H9 (cell line): ENCODE measurements around the gene SREBF1. TPM values are rescaled to one million over a fixed set of nuclear protein-coding genes. Genes with fewer than 3 reads are reported as not detected.

Experiments
- DNase-seq: peaks from one replicate; pipeline ENCODE4 v3.0.0-alpha.2; 2017
- H2AFZ ChIP-seq: one replicate; pipeline ENCODE4 v1.6.1; 2013; ENCODE audit warnings: mild to moderate bottlenecking, low read length, control low read depth, moderate library complexity
- H2AK5ac ChIP-seq: 2 replicates; pipeline ENCODE4 v1.6.1; 2013; ENCODE audit warnings: low read length, control low read depth, mixed read lengths; ENCODE audit not compliant: insufficient read length
- H2BK120ac ChIP-seq: one replicate; pipeline ENCODE4 v1.6.1; 2013; ENCODE audit warnings: low read depth, mild to moderate bottlenecking, low read length, control low read depth, inconsistent platforms; ENCODE audit not compliant: poor library complexity, severe bottlenecking
- H2BK12ac ChIP-seq: 2 replicates; pipeline ENCODE4 v1.6.1; 2013; ENCODE audit warnings: low read length, control low read depth, mixed read lengths, low read depth; ENCODE audit not compliant: insufficient read length
- H2BK15ac ChIP-seq: 2 replicates; pipeline ENCODE4 v1.6.1; 2013; ENCODE audit warnings: low read depth, low read length, control low read depth
- H2BK20ac ChIP-seq: one replicate; pipeline ENCODE4 v1.6.1; 2013; ENCODE audit warnings: low read depth, mild to moderate bottlenecking, low read length, control low read depth, inconsistent platforms; ENCODE audit not compliant: poor library complexity, severe bottlenecking
- H2BK5ac ChIP-seq: 2 replicates; pipeline ENCODE4 v1.6.1; 2013; ENCODE audit warnings: low read length, control low read depth, mixed read lengths; ENCODE audit not compliant: insufficient read length
- H3K14ac ChIP-seq: 2 replicates; pipeline ENCODE4 v1.6.1; 2013; ENCODE audit warnings: low read length, control low read depth; ENCODE audit not compliant: insufficient read depth
- H3K18ac ChIP-seq: 2 replicates; pipeline ENCODE4 v1.6.1; 2013; ENCODE audit warnings: low read depth, mild to moderate bottlenecking, mixed read lengths, low read length, control low read depth; ENCODE audit not compliant: insufficient read length
- H3K23ac ChIP-seq: 2 replicates; pipeline ENCODE4 v1.6.1; 2013; ENCODE audit warnings: low read length, control low read depth, mixed read lengths, low read depth; ENCODE audit not compliant: insufficient read length
- H3K23me2 ChIP-seq: 2 replicates; pipeline ENCODE4 v1.6.1; 2013; ENCODE audit warnings: low read depth, mild to moderate bottlenecking, mixed read lengths, low read length, control low read depth; ENCODE audit not compliant: insufficient read length, poor library complexity, severe bottlenecking
- H3K27ac ChIP-seq: 2 replicates; pipeline ENCODE4 v1.5.1; 2013; ENCODE audit warnings: low read length, control low read depth, mixed read lengths, low read depth; ENCODE audit not compliant: insufficient read length
- H3K27me3 ChIP-seq: 2 replicates; pipeline ENCODE4 v1.6.1; 2013; ENCODE audit warnings: low read length, control low read depth, inconsistent platforms; ENCODE audit not compliant: insufficient read depth
- H3K4ac ChIP-seq: 2 replicates; pipeline ENCODE4 v1.6.1; 2013; ENCODE audit warnings: low read depth, mild to moderate bottlenecking, control low read depth, inconsistent platforms, low read length, moderate library complexity
- H3K4me1 ChIP-seq: 2 replicates; pipeline ENCODE4 v1.6.1; 2013; ENCODE audit warnings: low read length, control low read depth, inconsistent platforms; ENCODE audit not compliant: insufficient read depth
- H3K4me2 ChIP-seq: 2 replicates; pipeline ENCODE4 v1.6.1; 2013; ENCODE audit warnings: low read length, control low read depth, mixed read lengths; ENCODE audit not compliant: insufficient read length, insufficient read depth
- H3K56ac ChIP-seq: 2 replicates; pipeline ENCODE4 v1.6.1; 2013; ENCODE audit warnings: low read depth, mild to moderate bottlenecking, mixed read lengths, low read length, control low read depth; ENCODE audit not compliant: insufficient read length
- H3K79me1 ChIP-seq: 2 replicates; pipeline ENCODE4 v1.6.1; 2013; ENCODE audit warnings: low read depth, mild to moderate bottlenecking, moderate library complexity, low read length, control low read depth, inconsistent platforms; ENCODE audit not compliant: insufficient read depth, poor library complexity, severe bottlenecking
- H3K79me2 ChIP-seq: 2 replicates; pipeline ENCODE4 v1.6.1; 2013; ENCODE audit warnings: low read length, control low read depth, inconsistent platforms; ENCODE audit not compliant: insufficient read depth
- H3K9ac ChIP-seq: 2 replicates; pipeline ENCODE4 v1.6.1; 2013; ENCODE audit warnings: low read length, control low read depth, mixed read lengths; ENCODE audit not compliant: insufficient read length; ENCODE audit errors: extremely low read depth
- H3K9me3 ChIP-seq: one replicate; pipeline ENCODE4 v1.6.1; 2013; ENCODE audit warnings: low read depth, low read length, inconsistent platforms; ENCODE audit not compliant: control insufficient read depth
- H3T11ph ChIP-seq: one replicate; pipeline ENCODE4 v1.6.1; 2013; ENCODE audit warnings: mild to moderate bottlenecking, low read length, control low read depth, inconsistent platforms
- H4K20me1 ChIP-seq: one replicate; pipeline ENCODE4 v1.6.1; 2013; ENCODE audit not compliant: control insufficient read depth, insufficient read length, insufficient read depth
- H4K5ac ChIP-seq: 2 replicates; pipeline ENCODE4 v1.6.1; 2013; ENCODE audit warnings: low read depth, mild to moderate bottlenecking, mixed read lengths, low read length, control low read depth; ENCODE audit not compliant: insufficient read length
- H4K8ac ChIP-seq: replicated peaks from 2 replicates; pipeline ENCODE4 v1.6.1; 2013; ENCODE audit warnings: low read length, control low read depth, mixed read lengths, low read depth; ENCODE audit not compliant: insufficient read length
- H4K91ac ChIP-seq: 2 replicates; pipeline ENCODE4 v1.6.1; 2013; ENCODE audit warnings: low read depth, mild to moderate bottlenecking, moderate library complexity, mixed read lengths, low read length, control low read depth; ENCODE audit not compliant: insufficient read length
- H3K27ac Mint-ChIP-seq, 3 experiments: 2 replicates in 2 of 3; 3 replicates in 1 of 3; pipeline ENCODE4 v1.8.0; 2020 to 2021; ENCODE audit warnings: mixed read lengths in 3 of 3, mild to moderate bottlenecking in 1 of 3, moderate library complexity in 1 of 3
- H3K27me3 Mint-ChIP-seq: 2 replicates; pipeline ENCODE4 v1.8.0; 2021; ENCODE audit warnings: low read depth, mild to moderate bottlenecking, moderate library complexity, mixed read lengths
- H3K36me3 Mint-ChIP-seq, 3 experiments: 2 replicates in 2 of 3; 3 replicates in 1 of 3; pipeline ENCODE4 v1.8.0; 2020 to 2021; ENCODE audit warnings: low read depth in 3 of 3, mixed read lengths in 3 of 3; ENCODE audit not compliant: insufficient read depth in 1 of 3
- H3K4me1 Mint-ChIP-seq, 2 experiments: 2 replicates each; pipeline ENCODE4 v1.8.0; 2020; ENCODE audit warnings: mixed read lengths in 2 of 2
- H3K4me3 Mint-ChIP-seq, 2 experiments: 2 replicates in 1 of 2; 3 replicates in 1 of 2; pipeline ENCODE4 v1.8.0; 2020 to 2021; ENCODE audit warnings: mild to moderate bottlenecking in 2 of 2, mixed read lengths in 2 of 2, moderate library complexity in 1 of 2
- H3K9me3 Mint-ChIP-seq, 2 experiments: 2 replicates in 1 of 2; 3 replicates in 1 of 2; pipeline ENCODE4 v1.8.0; 2020; ENCODE audit warnings: mild to moderate bottlenecking in 2 of 2, mixed read lengths in 2 of 2, moderate library complexity in 1 of 2
- CTCF ChIP-seq: fragments of 200-600 bp; sonication (generic); conservative IDR thresholded peaks from 3 replicates; pipeline ENCODE4 v1.8.0; 2021; ENCODE audit warnings: antibody characterized with exemption, mild to moderate bottlenecking
- WGBS: extraction: QIAGEN DNeasy Blood & Tissue Kit; methylation state at CpG from one replicate; pipeline ENCODE4 v1.1.7; 2013; ENCODE audit warnings: missing lambda C conversion rate, low lambda C conversion rate, mixed read lengths; ENCODE audit not compliant: insufficient read length; ENCODE audit errors: extremely low coverage; 5-methylcytosine and 5-hydroxymethylcytosine counted together
- total RNA-seq: library from RNA; stranded (reverse); gene quantifications from 2 replicates; pipeline ENCODE4 v1.2.1, GENCODE V29; 2021

The SREBF1 gene
- total RNA-seq, 1 experiment from 2014 or later: 81.9 TPM

DNA sequence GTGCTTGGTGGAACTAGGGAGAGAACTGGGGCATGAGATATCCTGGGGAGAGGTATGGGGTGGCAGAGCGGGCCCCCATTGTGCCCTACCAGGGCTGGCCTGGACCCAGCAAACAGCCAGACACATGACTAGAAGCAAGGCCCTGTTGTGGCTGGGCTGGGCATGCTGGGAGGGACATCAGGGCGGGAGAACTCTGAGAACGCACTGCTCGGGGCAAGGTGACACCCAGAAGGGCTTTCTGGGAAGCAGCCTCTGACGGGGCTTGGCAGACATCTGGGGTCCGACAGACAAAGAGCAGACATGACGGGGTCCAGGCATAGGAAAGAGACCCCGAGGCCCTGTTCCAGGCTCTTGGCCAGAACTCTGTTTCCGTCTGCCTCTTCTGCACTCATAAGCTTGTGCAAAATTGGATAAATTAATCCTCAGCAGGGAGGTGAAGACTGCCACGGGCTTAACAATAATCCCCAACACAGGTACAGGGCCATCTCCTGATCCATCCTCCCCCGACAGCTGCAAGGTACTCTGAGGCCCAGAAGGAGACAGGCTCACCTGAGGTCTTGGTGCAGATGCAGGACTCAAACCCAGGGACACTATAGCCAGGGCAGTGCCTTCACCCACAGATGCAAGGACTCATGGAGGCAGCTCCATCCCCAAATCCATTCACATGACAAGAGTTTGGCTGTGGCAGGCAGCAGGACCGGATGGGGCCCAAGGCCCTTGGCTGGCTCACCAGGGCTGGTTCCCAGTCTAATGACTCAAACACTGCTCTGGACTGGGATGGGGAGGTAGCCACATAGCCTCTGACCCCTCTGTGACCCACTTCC, 5.4 kb downstream of the SREBF1 start:
- Histone ChIP-seq H3K4ac (no peak overlapping the region), H3K79me2 (peaks cover 22% of the 10 kb centered on the region; the same call in 1 of the 2 replicates), H3K79me1 (peaks cover 9% of the 10 kb centered on the region), H3K27ac (no peak overlapping the region), H3K23ac (no peak overlapping the region), H3K18ac (no peak overlapping the region), H2BK5ac (no peak overlapping the region), H3K23me2 (peaks cover 4% of the 10 kb centered on the region), H3K9ac (no peak overlapping the region), H4K91ac (no peak overlapping the region), H2AK5ac (no peak overlapping the region), H2BK15ac (no peak overlapping the region), H2BK120ac (no peak overlapping the region), H2AFZ (no peak overlapping the region), H4K8ac (no peak overlapping the region), H3T11ph (no peak overlapping the region), H2BK20ac (no peak overlapping the region), H2BK12ac (no peak overlapping the region), H3K4me2 (no peak overlapping the region), H3K27me3 (no peaks in the 10 kb centered on the region), H3K4me1 (peaks cover 3% of the 10 kb centered on the region; the same call in 1 of the 2 replicates), H3K56ac (no peak overlapping the region), H3K9me3 (no peaks in the 10 kb centered on the region), H3K14ac (no peak overlapping the region), H4K5ac (no peak overlapping the region), H4K20me1 (no peaks in the 10 kb centered on the region)
- peaks cover 44 to 57% of the 10 kb centered on the region in 2 experiments for H3K4me1 Mint-ChIP-seq
- no CpG with 5 or more reads among the region's 12 CpGs for WGBS
- H3K4me3 Mint-ChIP-seq: no peak overlapping the region; a peak in 1 of 5 replicates
- peak overlapping the region in 2 of 3 experiments; percentile 47 to 77; a peak in 5 of 7 replicates for H3K27ac Mint-ChIP-seq
- no peak for DNase-seq
- peaks cover 13 to 58% (median 39%) of the 10 kb centered on the region in 3 experiments; a peak in 6 of 7 replicates for H3K36me3 Mint-ChIP-seq
- no peaks in the 10 kb centered on the region; a peak in 1 of 5 replicates for H3K9me3 Mint-ChIP-seq
- no peaks in the 10 kb centered on the region for H3K27me3 Mint-ChIP-seq
- no peak for TF ChIP-seq CTCF
